ENCODE results near the gene FLRT3. TPM values are rescaled to one million over a fixed set of nuclear protein-coding genes. Genes with fewer than 3 reads are reported as not detected.
A peak's percentile ranks its signal among the peaks of the same experiment; 100 is the strongest.

FLRT3 gene
- total RNA-seq, 1 experiment from 2014 or later: 4.6 TPM

- no peak overlapping the region for H3K27ac Mint-ChIP-seq (ENCODE audit: unreplicated experiment)
- BruUV-seq (replicated peaks): no TSS peak
- H3K4me1 Mint-ChIP-seq (ENCODE audit: low read depth, unreplicated experiment): no peaks in the 10 kb centered on the region
- no peaks in the 10 kb centered on the region for H3K9me3 Mint-ChIP-seq (ENCODE audit: low read depth, unreplicated experiment)
- H3K36me3 Mint-ChIP-seq (ENCODE audit: insufficient read depth, unreplicated experiment): peaks cover 14% of the 10 kb centered on the region
- no peaks in the 10 kb centered on the region for H3K27me3 Mint-ChIP-seq (ENCODE audit: unreplicated experiment)
- TF ChIP-seq, protein P1, sequence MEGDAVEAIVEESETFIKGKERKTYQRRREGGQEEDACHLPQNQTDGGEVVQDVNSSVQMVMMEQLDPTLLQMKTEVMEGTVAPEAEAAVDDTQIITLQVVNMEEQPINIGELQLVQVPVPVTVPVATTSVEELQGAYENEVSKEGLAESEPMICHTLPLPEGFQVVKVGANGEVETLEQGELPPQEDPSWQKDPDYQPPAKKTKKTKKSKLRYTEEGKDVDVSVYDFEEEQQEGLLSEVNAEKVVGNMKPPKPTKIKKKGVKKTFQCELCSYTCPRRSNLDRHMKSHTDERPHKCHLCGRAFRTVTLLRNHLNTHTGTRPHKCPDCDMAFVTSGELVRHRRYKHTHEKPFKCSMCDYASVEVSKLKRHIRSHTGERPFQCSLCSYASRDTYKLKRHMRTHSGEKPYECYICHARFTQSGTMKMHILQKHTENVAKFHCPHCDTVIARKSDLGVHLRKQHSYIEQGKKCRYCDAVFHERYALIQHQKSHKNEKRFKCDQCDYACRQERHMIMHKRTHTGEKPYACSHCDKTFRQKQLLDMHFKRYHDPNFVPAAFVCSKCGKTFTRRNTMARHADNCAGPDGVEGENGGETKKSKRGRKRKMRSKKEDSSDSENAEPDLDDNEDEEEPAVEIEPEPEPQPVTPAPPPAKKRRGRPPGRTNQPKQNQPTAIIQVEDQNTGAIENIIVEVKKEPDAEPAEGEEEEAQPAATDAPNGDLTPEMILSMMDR (IDR thresholded peaks at IDR 0.05; ENCODE audit: unreplicated experiment): no peak
- CTCF ChIA-PET: no interaction called here
- peak overlapping the region; percentile 72 for H3K4me3 Mint-ChIP-seq (ENCODE audit: low read depth, unreplicated experiment)
- no peak for DNase-seq
- intact Hi-C loops (cut with micrococcal nuclease; ENCODE audit: unreplicated experiment): loop anchor here (2.0 to 10.0 kb wide), 7 partner anchors 77 to 1650 kb away; no protein-coding TSS in a partner anchor
Observed at GRCh38 chr20:14335052-14335451, 2.4 kb downstream of the FLRT3 start.

DNA sequence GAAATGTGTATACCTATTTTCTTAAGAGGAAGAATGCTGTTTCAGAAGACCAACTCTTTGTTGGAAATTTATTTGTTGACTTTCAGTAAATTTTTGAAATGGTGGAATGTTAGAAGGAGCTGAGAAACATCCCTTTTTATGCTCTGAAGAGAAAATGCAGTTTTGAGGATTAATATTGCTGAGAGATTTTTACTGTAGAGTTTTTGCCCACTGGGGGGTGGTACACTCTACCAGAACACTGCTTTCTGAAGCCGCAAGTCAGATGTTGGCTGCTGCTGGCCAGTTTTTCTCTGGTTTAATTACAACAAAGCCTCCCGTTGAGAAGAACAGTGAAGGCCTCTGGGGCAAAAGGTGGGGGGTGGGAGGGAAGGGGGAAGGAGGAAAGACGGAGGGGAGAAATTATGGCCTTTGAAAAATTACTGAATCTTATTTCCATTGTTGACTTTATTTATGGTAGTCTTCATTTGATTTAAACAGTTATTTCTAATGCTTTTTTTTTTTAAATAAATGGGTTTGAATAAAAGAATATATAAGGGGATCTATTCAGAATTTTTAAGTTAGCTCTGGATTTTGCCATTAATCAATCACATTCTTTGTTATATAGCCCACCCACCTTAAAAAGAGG lies 3.0 kb downstream of the FLRT3 start:
- CTCF ChIA-PET: interaction anchor here (0.6 kb wide), 1 partner anchor 19 kb away, joined by 5 read pairs; no protein-coding TSS in a partner anchor
- H3K4me3 Mint-ChIP-seq (ENCODE audit: low read depth, unreplicated experiment): peak overlapping the region; percentile 72
- H3K36me3 Mint-ChIP-seq (ENCODE audit: insufficient read depth, unreplicated experiment): peaks cover 14% of the 10 kb centered on the region
- no peaks in the 10 kb centered on the region for H3K27me3 Mint-ChIP-seq (ENCODE audit: unreplicated experiment)
- H3K4me1 Mint-ChIP-seq (ENCODE audit: low read depth, unreplicated experiment): no peaks in the 10 kb centered on the region
- peak; percentile 45 for DNase-seq
- TF ChIP-seq, protein P1 (IDR thresholded peaks at IDR 0.05; ENCODE audit: unreplicated experiment): peak; percentile 15
- H3K9me3 Mint-ChIP-seq (ENCODE audit: low read depth, unreplicated experiment): no peaks in the 10 kb centered on the region
- no peak overlapping the region for H3K27ac Mint-ChIP-seq (ENCODE audit: unreplicated experiment)
- intact Hi-C loops (cut with micrococcal nuclease; ENCODE audit: unreplicated experiment): loop anchor here (2.0 to 10.0 kb wide), 5 partner anchors 142 to 1650 kb away; no protein-coding TSS in a partner anchor
- BruUV-seq (replicated peaks): no TSS peak

GRCh38 chr20:14333721-14334120 lies 3.7 kb downstream of the FLRT3 start:
- TF ChIP-seq, protein P1 (IDR thresholded peaks at IDR 0.05; ENCODE audit: unreplicated experiment): no peak
- H3K36me3 Mint-ChIP-seq (ENCODE audit: insufficient read depth, unreplicated experiment): peaks cover 14% of the 10 kb centered on the region
- no peak for DNase-seq
- no peaks in the 10 kb centered on the region for H3K4me1 Mint-ChIP-seq (ENCODE audit: low read depth, unreplicated experiment)
- BruUV-seq (replicated peaks): no TSS peak
- CTCF ChIA-PET: no interaction called here
- H3K27ac Mint-ChIP-seq (ENCODE audit: unreplicated experiment): no peak overlapping the region
- H3K9me3 Mint-ChIP-seq (ENCODE audit: low read depth, unreplicated experiment): no peaks in the 10 kb centered on the region
- intact Hi-C loops (cut with micrococcal nuclease; ENCODE audit: unreplicated experiment): loop anchor here (2.0 to 10.0 kb wide), 5 partner anchors 141 to 1651 kb away; no protein-coding TSS in a partner anchor
- H3K27me3 Mint-ChIP-seq (ENCODE audit: unreplicated experiment): no peaks in the 10 kb centered on the region
- peak overlapping the region; percentile 72 for H3K4me3 Mint-ChIP-seq (ENCODE audit: low read depth, unreplicated experiment)

DNA sequence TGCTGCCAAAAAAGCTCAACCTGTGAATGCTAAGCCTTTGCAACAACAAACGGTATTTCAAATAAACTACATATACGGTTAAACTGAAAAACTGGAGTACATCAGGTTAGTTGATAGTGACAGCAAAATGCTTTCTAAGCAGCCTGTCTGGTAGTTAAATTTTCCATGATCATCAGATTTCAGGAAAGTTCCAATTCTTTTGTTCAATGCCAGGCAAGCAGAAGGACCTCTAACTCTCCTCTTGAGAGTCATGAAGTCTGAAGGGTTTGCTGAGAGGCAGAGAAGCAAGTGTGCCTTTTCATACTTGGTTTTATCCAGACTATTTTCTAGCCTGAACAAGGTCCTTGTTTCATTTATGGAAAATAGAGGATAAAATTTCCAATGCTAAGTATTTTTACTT lies 4.5 kb downstream of the FLRT3 start:
- peaks cover 14% of the 10 kb centered on the region for H3K36me3 Mint-ChIP-seq (ENCODE audit: insufficient read depth, unreplicated experiment)
- H3K9me3 Mint-ChIP-seq (ENCODE audit: low read depth, unreplicated experiment): no peaks in the 10 kb centered on the region
- intact Hi-C loops (cut with micrococcal nuclease; ENCODE audit: unreplicated experiment): loop anchor here (5.0 to 10.0 kb wide), 4 partner anchors 141 to 1652 kb away; no protein-coding TSS in a partner anchor
- TF ChIP-seq, protein P1 (IDR thresholded peaks at IDR 0.05; ENCODE audit: unreplicated experiment): no peak
- H3K27ac Mint-ChIP-seq (ENCODE audit: unreplicated experiment): no peak overlapping the region
- H3K4me3 Mint-ChIP-seq (ENCODE audit: low read depth, unreplicated experiment): peak overlapping the region; percentile 72
- BruUV-seq (replicated peaks): no TSS peak
- H3K4me1 Mint-ChIP-seq (ENCODE audit: low read depth, unreplicated experiment): no peaks in the 10 kb centered on the region
- no peaks in the 10 kb centered on the region for H3K27me3 Mint-ChIP-seq (ENCODE audit: unreplicated experiment)
- CTCF ChIA-PET: no interaction called here
- no peak for DNase-seq

Measured in Calu3 (cell line).